H1 (cell line): ENCODE data around the gene ADRM1. TPM values are rescaled to one million over a fixed set of nuclear protein-coding genes. Genes with fewer than 3 reads are reported as not detected.

Experiments
- CTCF ChIA-PET: fragments of 300-600 bp; sonication (Branson Sonifier 250); formaldehyde crosslinking; loops from one replicate; lab custom pipeline; 2021; ENCODE audit not compliant: partially characterized antibody; lab: Charles Lee
- POLR2A ChIA-PET: fragments of 300-600 bp; sonication (Branson Sonifier 250); formaldehyde crosslinking; loops from one replicate; lab custom pipeline; 2021; ENCODE audit warnings: inconsistent platforms; ENCODE audit not compliant: partially characterized antibody; lab: Charles Lee
- DNase-seq, 2 experiments: peaks; one replicate each; pipeline versions ENCODE4 v3.0.0 to v3.0.0-alpha.2; 2010 to 2022; ENCODE audit warnings: low spot score in 2 of 2, low read depth in 1 of 2, mixed read lengths in 1 of 2
- FAIRE-seq: peaks from 2 replicates; lab custom pipeline; 2011; peaks lifted over from hg19 to GRCh38; lab: Jason Lieb, UNC
- H2AFZ ChIP-seq: 2 replicates; pipeline ENCODE4 v1.8.1; 2012; ENCODE audit warnings: low read length, inconsistent platforms
- H2AK5ac ChIP-seq: 2 replicates; pipeline ENCODE4 v1.6.1; 2013; ENCODE audit warnings: low read depth, low read length
- H2BK120ac ChIP-seq: replicated peaks from 2 replicates; pipeline ENCODE3; 2013; ENCODE audit warnings: low read depth, low read length, inconsistent platforms
- H2BK12ac ChIP-seq: 2 replicates; pipeline ENCODE4 v1.6.1; 2013; ENCODE audit warnings: low read depth, low read length
- H2BK15ac ChIP-seq: 2 replicates; pipeline ENCODE4 v1.6.1; 2013; ENCODE audit warnings: low read length
- H2BK20ac ChIP-seq: 2 replicates; pipeline ENCODE4 v1.6.1; 2013; ENCODE audit warnings: low read length
- H2BK5ac ChIP-seq: 2 replicates; pipeline ENCODE4 v1.6.1; 2013; ENCODE audit warnings: low read depth, low read length
- H3K14ac ChIP-seq: 2 replicates; pipeline ENCODE4 v1.6.1; 2013; ENCODE audit warnings: inconsistent platforms; ENCODE audit not compliant: insufficient read length
- H3K18ac ChIP-seq: 2 replicates; pipeline ENCODE4 v1.6.1; 2013; ENCODE audit warnings: low read length; ENCODE audit errors: extremely low read depth
- H3K23ac ChIP-seq: 2 replicates; pipeline ENCODE4 v1.6.1; 2013; ENCODE audit warnings: inconsistent platforms; ENCODE audit not compliant: insufficient read length
- H3K23me2 ChIP-seq: 2 replicates; pipeline ENCODE4 v1.6.1; 2013; ENCODE audit warnings: low read depth, low read length
- H3K27ac ChIP-seq: 2 replicates; pipeline ENCODE4 v1.6.1; 2011; ENCODE audit warnings: low read depth, low read length, inconsistent platforms
- H3K27me3 ChIP-seq, 4 experiments: replicated peaks in 1 of 4; 1 replicate in 1 of 4; 2 replicates in 3 of 4; pipeline versions ENCODE4 v1.6.1 to v1.8.1; 2011 to 2013; ENCODE audit warnings: low read length in 3 of 4, mild to moderate bottlenecking in 3 of 4, inconsistent platforms in 2 of 4, mixed read lengths in 2 of 4, moderate library complexity in 1 of 4; ENCODE audit not compliant: control insufficient read depth in 3 of 4, insufficient read depth in 3 of 4; ENCODE audit errors: extremely low read depth in 1 of 4
- H3K36me3 ChIP-seq, 4 experiments: 2 replicates each; pipeline versions ENCODE4 v1.6.1 to v1.8.1; 2011 to 2013; ENCODE audit warnings: mild to moderate bottlenecking in 4 of 4, low read length in 3 of 4, moderate library complexity in 2 of 4, control low read depth in 1 of 4, inconsistent platforms in 1 of 4; ENCODE audit not compliant: insufficient read depth in 4 of 4, control insufficient read depth in 2 of 4
- H3K4ac ChIP-seq: replicated peaks from 2 replicates; pipeline ENCODE3; 2013; ENCODE audit warnings: low read length, low read depth, mixed read lengths, inconsistent platforms; ENCODE audit not compliant: insufficient read length
- H3K4me1 ChIP-seq, 4 experiments: replicated peaks in 1 of 4; 1 replicate in 1 of 4; 2 replicates in 3 of 4; pipeline versions ENCODE4 v1.6.1 to v1.8.1; 2011 to 2013; ENCODE audit warnings: low read length in 3 of 4, inconsistent platforms in 2 of 4, mixed read lengths in 1 of 4; ENCODE audit not compliant: insufficient read depth in 4 of 4, control insufficient read depth in 3 of 4
- H3K4me2 ChIP-seq, 2 experiments: 2 replicates each; pipeline versions ENCODE4 v1.6.1 to v1.8.1; 2011 to 2013; ENCODE audit warnings: low read depth in 2 of 2, low read length in 2 of 2, control low read depth in 1 of 2, inconsistent platforms in 1 of 2, mild to moderate bottlenecking in 1 of 2; ENCODE audit not compliant: insufficient read depth in 1 of 2
- H3K4me3 ChIP-seq, 4 experiments: fragments of 200-600, 300-600 bp in 1 of 4; sonication (generic), shearing (Covaris generic), sonication (Bioruptor Twin) in 1 of 4; 2 replicates each; pipeline versions ENCODE4 v1.5.1 to v1.8.1; 2011 to 2016; ENCODE audit warnings: low read length in 4 of 4, low read depth in 3 of 4, control low read depth in 2 of 4, inconsistent platforms in 2 of 4, mild to moderate bottlenecking in 2 of 4, mixed read lengths in 1 of 4, moderate library complexity in 1 of 4; ENCODE audit not compliant: insufficient read depth in 2 of 4; ENCODE audit errors: extremely low read depth in 1 of 4
- H3K56ac ChIP-seq: replicated peaks from 2 replicates; pipeline ENCODE3; 2013; ENCODE audit warnings: low read depth, mild to moderate bottlenecking, mixed read lengths, low read length, inconsistent platforms; ENCODE audit not compliant: insufficient read length
- H3K79me1 ChIP-seq: 2 replicates; pipeline ENCODE4 v1.6.1; 2013; ENCODE audit warnings: low read depth, low read length, control low read depth
- H3K79me2 ChIP-seq, 2 experiments: 2 replicates each; pipeline versions ENCODE4 v1.6.1 to v1.8.1; 2012 to 2013; ENCODE audit warnings: low read length in 2 of 2, mild to moderate bottlenecking in 2 of 2, inconsistent platforms in 1 of 2; ENCODE audit not compliant: insufficient read depth in 2 of 2, control insufficient read depth in 1 of 2
- H3K9ac ChIP-seq, 4 experiments: replicated peaks in 1 of 4; 1 replicate in 1 of 4; 2 replicates in 3 of 4; pipeline versions ENCODE4 v1.6.1 to v1.8.1; 2011 to 2013; ENCODE audit warnings: low read depth in 3 of 4, low read length in 3 of 4, control low read depth in 2 of 4, mild to moderate bottlenecking in 2 of 4, moderate library complexity in 2 of 4, inconsistent platforms in 1 of 4; ENCODE audit errors: extremely low read depth in 1 of 4
- H3K9me3 ChIP-seq, 2 experiments: 2 replicates each; pipeline versions ENCODE4 v1.6.1 to v1.8.1; 2012 to 2013; ENCODE audit warnings: mild to moderate bottlenecking in 2 of 2, moderate library complexity in 2 of 2, control low read depth in 1 of 2, inconsistent platforms in 1 of 2, low read depth in 1 of 2, low read length in 1 of 2, mixed read lengths in 1 of 2; ENCODE audit not compliant: insufficient read depth in 2 of 2
- H4K20me1 ChIP-seq, 2 experiments: replicated peaks in 1 of 2; 2 replicates each; pipeline versions ENCODE3 to v1.8.1; 2011 to 2013; ENCODE audit warnings: inconsistent platforms in 2 of 2, low read length in 2 of 2, mild to moderate bottlenecking in 1 of 2; ENCODE audit not compliant: insufficient read depth in 2 of 2, control insufficient read depth in 1 of 2
- H4K5ac ChIP-seq: 2 replicates; pipeline ENCODE4 v1.6.1; 2013; ENCODE audit warnings: low read length, low read depth, mixed read lengths, inconsistent platforms; ENCODE audit not compliant: insufficient read length
- H4K8ac ChIP-seq: 2 replicates; pipeline ENCODE4 v1.8.0; 2013; ENCODE audit warnings: mild to moderate bottlenecking, moderate library complexity, low read length, inconsistent platforms; ENCODE audit not compliant: insufficient read depth; ENCODE audit errors: extremely low read depth
- H4K91ac ChIP-seq: replicated peaks from 2 replicates; pipeline ENCODE3; 2013; ENCODE audit warnings: low read length, mixed read lengths, inconsistent platforms; ENCODE audit not compliant: insufficient read length
- ASH2L ChIP-seq: fragments of 200-600, 300-600 bp; sonication (generic); IDR thresholded peaks from one replicate; pipeline ENCODE4 v1.7.1; 2017; ENCODE audit warnings: low read length
- ATF2 ChIP-seq: IDR thresholded peaks from 2 replicates; pipeline ENCODE4 v1.6.1; 2012; ENCODE audit warnings: low read length, inconsistent platforms
- KDM1A ChIP-seq: fragments of 200-600, 300-600 bp; sonication (generic); IDR thresholded peaks from 2 replicates; pipeline ENCODE4 v1.7.1; 2016; ENCODE audit warnings: mild to moderate bottlenecking, low read length, borderline replicate concordance
- WGBS, 2 experiments: shearing (Covaris generic) in 1 of 2; methylation state at CpG; one replicate each; pipeline versions ENCODE4 v1.1.6 to v1.1.7; 2013 to 2015; ENCODE audit warnings: low lambda C conversion rate in 2 of 2, mixed read lengths in 2 of 2, inconsistent platforms in 1 of 2, low coverage in 1 of 2, missing lambda C conversion rate in 1 of 2; ENCODE audit not compliant: insufficient replicate concordance in 2 of 2, insufficient coverage in 1 of 2, insufficient read length in 1 of 2; ENCODE audit errors: extremely low coverage in 1 of 2, missing lambda C conversion rate in 1 of 2; 5-methylcytosine and 5-hydroxymethylcytosine counted together
- polyA plus RNA-seq, 7 experiments: library from polyadenylated mRNA; depleted of rRNA in 3 of 7; stranded (reverse) in 5 of 7; unstranded in 2 of 7; fragments of >200 nt in 5 of 7; fragments of 200-250 nt in 2 of 7; gene quantifications; 1 replicate in 5 of 7; 2 replicates in 1 of 7; 4 replicates in 1 of 7; pipeline versions ENCODE4 v1.2.1 to v1.2.3, GENCODE V29; 2011 to 2013; ENCODE audit warnings: missing spikeins in 2 of 7, mixed read lengths in 2 of 7
- total RNA-seq: library from RNA; stranded (reverse); fragmentation: NEBNext Ultra II Directional; extraction: Animal tissue kit (Norgen Biotek cat#: 25700); gene quantifications from 2 replicates; pipeline ENCODE4 v1.2.1, GENCODE V29; 2021

ADRM1 gene
- total and polyA plus RNA-seq, 2 of the 8 experiments (the other 6 are each of a cell fraction or from before 2014, with no cell fraction given) = 126 to 214 TPM

DNA sequence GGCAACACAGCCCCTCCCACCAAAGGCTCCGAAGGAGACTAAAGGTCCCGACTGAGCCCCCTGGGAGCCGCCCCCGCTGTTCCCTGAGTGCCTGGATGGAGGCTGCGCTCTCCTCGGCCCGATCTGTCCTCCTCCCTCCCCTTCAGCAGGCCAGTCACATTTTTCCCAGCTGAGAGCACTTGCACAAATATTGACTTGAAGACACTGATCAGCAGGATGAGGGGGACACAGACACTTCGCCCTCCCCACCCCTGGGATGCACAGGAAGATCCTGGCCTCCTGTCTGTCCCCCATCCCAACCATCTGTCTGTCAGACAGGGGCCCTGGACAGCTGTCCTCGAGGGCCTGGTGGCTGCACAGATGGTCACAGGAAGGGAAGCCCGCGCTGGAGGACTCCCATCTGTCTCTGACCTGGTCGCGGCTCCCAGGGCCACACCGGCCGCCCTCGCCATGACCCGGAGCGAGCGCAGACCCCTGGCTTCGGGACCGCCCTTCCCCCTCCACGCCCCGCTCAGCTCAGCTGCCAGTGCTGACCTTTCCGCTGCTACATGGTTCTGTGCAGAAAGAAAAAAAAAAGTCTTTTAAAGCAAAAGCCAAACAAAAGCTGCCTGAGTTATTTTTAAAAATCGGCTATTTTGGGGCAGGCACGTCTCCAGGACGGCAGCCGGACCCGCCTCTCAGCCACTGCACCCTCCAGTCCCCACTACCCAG, 53.2 kb downstream of the ADRM1 start:
- H4K8ac ChIP-seq = no peak overlapping the region; the same call in 1 of the 2 replicates
- H3K4me2 ChIP-seq = peak overlapping the region; percentile 7 to 22; a peak in 2 of 4 replicates
- peak overlapping the region; percentile 65 for H4K91ac ChIP-seq
- H2BK15ac ChIP-seq = no peak overlapping the region
- H3K4ac ChIP-seq = no peak overlapping the region
- no peak overlapping the region for H3K14ac ChIP-seq
- H2BK120ac ChIP-seq = no peak overlapping the region
- TF ChIP-seq ASH2L (peak; percentile 29), ATF2 (no peak), KDM1A (no peak)
- TF ChIP-seq, all 59 proteins: peak for 1
- no peaks in the 10 kb centered on the region; a peak in 1 of 4 replicates for H3K9me3 ChIP-seq
- peak overlapping the region; percentile 71; the same call in 1 of the 2 replicates for H2BK12ac ChIP-seq
- 0 out of 2 replicates have a peak overlapping the region, but pooled peaks have one; percentile 2 for H3K27ac ChIP-seq
- no peak overlapping the region for H3K4me3 ChIP-seq
- no peak overlapping the region; the same call in 1 of the 2 replicates for H3K18ac ChIP-seq
- ChIA-PET POLR2A (interaction anchor here (0.8 to 10.4 kb wide), 16 partner anchors 8 to 114 kb away, joined by 3 to 114 read pairs (median 5); partner anchors contain the start of genes LAMA5 and RPS21), CTCF (interaction anchor here (0.7 to 3.6 kb wide), 8 partner anchors 9 to 214 kb away, joined by 3 to 30 read pairs (median 4); partner anchors contain the start of gene LAMA5)
- WGBS, 2 experiments = 81% methylated on average over 14 of the region's 29 CpGs; no CpG with 5 or more reads in 1 of the 2 experiments
- H3K36me3 ChIP-seq = peaks cover 10 to 25% (median 17%) of the 10 kb centered on the region in 4 experiments; a peak in 5 of 8 replicates
- no peak overlapping the region for H3K56ac ChIP-seq
- H3K23me2 ChIP-seq = no peaks in the 10 kb centered on the region
- no peak overlapping the region for H2AFZ ChIP-seq
- DNase-seq (no peak), FAIRE-seq (no peak)
- H3K79me2 ChIP-seq = peaks cover 12 to 70% of the 10 kb centered on the region in 2 experiments; a peak in 3 of 4 replicates
- H3K27me3 ChIP-seq = no peaks in the 10 kb centered on the region
- H3K79me1 ChIP-seq = peaks cover 30% of the 10 kb centered on the region
- no peak overlapping the region for H2BK20ac ChIP-seq
- peaks cover 0 to 24% of the 10 kb centered on the region in 2 experiments for H4K20me1 ChIP-seq
- no peak overlapping the region for H3K9ac ChIP-seq
- H4K5ac ChIP-seq = no peak overlapping the region
- peaks cover 0 to 48% (median 35%) of the 10 kb centered on the region in 4 experiments; a peak in 6 of 7 replicates for H3K4me1 ChIP-seq
- H3K23ac ChIP-seq = no peak overlapping the region
- H2BK5ac ChIP-seq = peak overlapping the region; percentile 73
- H2AK5ac ChIP-seq = 0 out of 2 replicates have a peak overlapping the region, but pooled peaks have one; percentile 28
